ENCODE measurements around the gene TMEM150B. TPM values are rescaled to one million over a fixed set of nuclear protein-coding genes. Genes with fewer than 3 reads are reported as not detected.

TMEM150B gene
- total RNA-seq, 1 experiment from 2014 or later: not detected

DNA sequence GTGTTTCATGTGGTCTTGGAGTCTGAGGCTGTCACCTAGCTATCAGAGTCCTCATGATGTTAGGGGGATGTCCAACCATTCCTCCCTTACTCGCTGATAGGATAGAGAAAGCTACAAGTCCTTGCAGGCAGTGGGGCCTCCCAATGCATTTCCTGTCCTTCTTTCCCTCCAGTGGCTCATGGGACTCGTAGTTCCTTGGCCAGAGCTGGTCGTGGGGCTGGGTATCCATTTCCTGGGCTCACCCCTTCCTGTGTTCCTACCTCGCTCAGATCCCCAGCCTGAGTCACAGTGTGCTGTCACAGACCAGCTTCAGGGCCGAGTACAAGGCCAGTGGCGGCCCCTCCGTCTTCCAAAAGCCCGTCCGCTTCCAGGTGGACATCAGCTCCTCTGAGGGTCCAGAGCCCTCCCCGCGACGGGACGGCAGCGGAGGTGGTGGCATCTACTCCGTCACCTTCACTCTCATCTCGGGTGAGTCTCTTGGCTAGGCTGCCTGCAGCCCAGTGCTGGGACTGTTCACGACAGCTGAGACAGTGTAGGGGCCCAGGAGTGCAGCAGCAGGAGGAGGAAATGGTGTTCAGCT, 19.1 kb downstream of the TMEM150B start:
- Histone ChIP-seq H4K20me1 (ENCODE audit: insufficient read depth) (no peaks in the 10 kb centered on the region), H3K4me1 (replicated peaks; ENCODE audit: insufficient read depth) (0 out of 2 replicates have a peak, but pooled peaks cover 4% of the 10 kb centered on the region), H3K4me3 (no peak overlapping the region), H3K9me3 (ENCODE audit: insufficient read depth, low read depth) (no peaks in the 10 kb centered on the region), H3K9me2 (ENCODE audit: insufficient read depth) (no peaks in the 10 kb centered on the region), H3K27ac (no peak overlapping the region), H2AFZ (no peak overlapping the region), H3K79me2 (ENCODE audit: low read depth) (no peaks in the 10 kb centered on the region), H3K27me3 (ENCODE audit: insufficient read depth, low read depth) (no peaks in the 10 kb centered on the region), H3K36me3 (ENCODE audit: low read depth) (no peaks in the 10 kb centered on the region), H3F3A (ENCODE audit: insufficient read depth, low read depth) (peaks cover 10% of the 10 kb centered on the region; the same call in 1 of the 2 replicates), H3K4me2 (no peak overlapping the region)
- CTCF ChIA-PET: interaction anchor here (0.6 kb wide), 1 partner anchor 103 kb away, joined by 5 read pairs; no protein-coding TSS in a partner anchor
- DNase-seq: no peak
- POLR2A ChIA-PET (ENCODE audit: unreplicated experiment): interaction anchor here (1.1 kb wide), 1 partner anchor 33 kb away, joined by 5 read pairs; no protein-coding TSS in a partner anchor
- no TSS peak for BruUV-seq (replicated peaks)
- TF ChIP-seq, protein P1, sequence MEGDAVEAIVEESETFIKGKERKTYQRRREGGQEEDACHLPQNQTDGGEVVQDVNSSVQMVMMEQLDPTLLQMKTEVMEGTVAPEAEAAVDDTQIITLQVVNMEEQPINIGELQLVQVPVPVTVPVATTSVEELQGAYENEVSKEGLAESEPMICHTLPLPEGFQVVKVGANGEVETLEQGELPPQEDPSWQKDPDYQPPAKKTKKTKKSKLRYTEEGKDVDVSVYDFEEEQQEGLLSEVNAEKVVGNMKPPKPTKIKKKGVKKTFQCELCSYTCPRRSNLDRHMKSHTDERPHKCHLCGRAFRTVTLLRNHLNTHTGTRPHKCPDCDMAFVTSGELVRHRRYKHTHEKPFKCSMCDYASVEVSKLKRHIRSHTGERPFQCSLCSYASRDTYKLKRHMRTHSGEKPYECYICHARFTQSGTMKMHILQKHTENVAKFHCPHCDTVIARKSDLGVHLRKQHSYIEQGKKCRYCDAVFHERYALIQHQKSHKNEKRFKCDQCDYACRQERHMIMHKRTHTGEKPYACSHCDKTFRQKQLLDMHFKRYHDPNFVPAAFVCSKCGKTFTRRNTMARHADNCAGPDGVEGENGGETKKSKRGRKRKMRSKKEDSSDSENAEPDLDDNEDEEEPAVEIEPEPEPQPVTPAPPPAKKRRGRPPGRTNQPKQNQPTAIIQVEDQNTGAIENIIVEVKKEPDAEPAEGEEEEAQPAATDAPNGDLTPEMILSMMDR (conservative IDR thresholded peaks at IDR 0.05): no peak
- no peak for TF ChIP-seq EZH2 (IDR thresholded peaks at IDR 0.05; ENCODE audit: low read depth)
- intact Hi-C loops (cut with micrococcal nuclease; ENCODE audit: unreplicated experiment): no loop called here

DNA sequence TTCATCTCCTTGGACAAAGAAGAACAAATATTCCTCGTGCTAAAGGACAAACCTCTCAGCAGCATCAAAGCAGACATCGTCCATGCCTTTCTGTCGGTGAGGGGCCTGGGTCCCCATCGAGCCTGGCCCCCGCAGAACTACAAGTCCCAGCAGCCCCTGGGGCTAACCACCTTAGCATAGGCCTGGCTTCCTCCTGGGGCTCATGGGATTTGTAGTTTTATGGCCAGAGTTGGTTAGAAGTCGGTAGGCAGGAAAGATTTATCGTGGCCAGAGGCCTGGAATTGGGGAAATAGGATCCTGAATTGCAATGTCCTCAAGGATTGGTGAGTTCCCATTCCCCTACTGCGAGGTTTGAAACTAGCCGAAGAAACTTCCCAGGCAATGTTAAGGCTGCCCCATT, 19.6 kb downstream of the TMEM150B start:
- CTCF ChIA-PET: no interaction called here
- Histone ChIP-seq H3F3A (ENCODE audit: insufficient read depth, low read depth) (peaks cover 10% of the 10 kb centered on the region; the same call in 1 of the 2 replicates), H2AFZ (no peak overlapping the region), H3K79me2 (ENCODE audit: low read depth) (no peaks in the 10 kb centered on the region), H3K4me3 (no peak overlapping the region), H4K20me1 (ENCODE audit: insufficient read depth) (no peaks in the 10 kb centered on the region), H3K9me2 (ENCODE audit: insufficient read depth) (no peaks in the 10 kb centered on the region), H3K9me3 (ENCODE audit: insufficient read depth, low read depth) (no peaks in the 10 kb centered on the region), H3K4me2 (no peak overlapping the region), H3K36me3 (ENCODE audit: low read depth) (no peaks in the 10 kb centered on the region), H3K27me3 (ENCODE audit: insufficient read depth, low read depth) (no peaks in the 10 kb centered on the region), H3K4me1 (replicated peaks; ENCODE audit: insufficient read depth) (0 out of 2 replicates have a peak, but pooled peaks cover 4% of the 10 kb centered on the region), H3K27ac (no peak overlapping the region)
- BruUV-seq (replicated peaks): no TSS peak
- intact Hi-C loops (cut with micrococcal nuclease; ENCODE audit: unreplicated experiment): no loop called here
- peak in 1 of 2 experiments; percentile 35 for DNase-seq
- TF ChIP-seq, protein P1 (conservative IDR thresholded peaks at IDR 0.05): no peak
- no peak for TF ChIP-seq EZH2 (IDR thresholded peaks at IDR 0.05; ENCODE audit: low read depth)
- POLR2A ChIA-PET (ENCODE audit: unreplicated experiment): interaction anchor here (0.5 to 1.1 kb wide), 2 partner anchors 16 to 33 kb away, joined by 4 to 5 read pairs; no protein-coding TSS in a partner anchor

DNA sequence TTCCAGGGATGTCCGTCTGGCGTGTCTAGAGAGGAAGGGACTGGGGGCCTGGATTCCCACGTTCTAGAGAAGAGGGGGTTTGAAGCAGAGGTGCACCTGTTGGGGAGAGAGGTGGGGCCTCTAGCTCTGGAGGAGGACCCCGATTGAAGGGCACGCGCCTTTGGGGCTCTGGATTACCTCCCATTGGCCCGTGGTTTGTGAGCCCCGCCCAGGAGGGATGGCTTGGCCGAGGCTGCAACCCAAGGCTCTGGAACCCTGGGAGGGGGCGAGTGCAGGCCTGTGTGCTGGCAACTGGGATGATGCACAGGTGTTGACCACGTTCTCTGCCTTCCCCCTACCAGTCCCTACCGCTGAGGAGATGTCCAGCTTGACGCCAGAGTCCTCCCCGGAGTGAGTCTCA, 20.2 kb downstream of the TMEM150B start:
- Histone ChIP-seq H3K9me2 (ENCODE audit: insufficient read depth) (no peaks in the 10 kb centered on the region), H3K27me3 (ENCODE audit: insufficient read depth, low read depth) (no peaks in the 10 kb centered on the region), H4K20me1 (ENCODE audit: insufficient read depth) (no peaks in the 10 kb centered on the region), H2AFZ (no peak overlapping the region), H3K9me3 (ENCODE audit: insufficient read depth, low read depth) (no peaks in the 10 kb centered on the region), H3K4me3 (no peak overlapping the region), H3K4me1 (replicated peaks; ENCODE audit: insufficient read depth) (0 out of 2 replicates have a peak, but pooled peaks cover 4% of the 10 kb centered on the region), H3K79me2 (ENCODE audit: low read depth) (no peaks in the 10 kb centered on the region), H3K27ac (no peak overlapping the region), H3K36me3 (ENCODE audit: low read depth) (no peaks in the 10 kb centered on the region), H3K4me2 (no peak overlapping the region), H3F3A (ENCODE audit: insufficient read depth, low read depth) (peaks cover 10% of the 10 kb centered on the region; the same call in 1 of the 2 replicates)
- intact Hi-C loops (cut with micrococcal nuclease; ENCODE audit: unreplicated experiment): no loop called here
- CTCF ChIA-PET: interaction anchor here (0.6 kb wide), 2 partner anchors 34 to 112 kb away, joined by 3 read pairs; no protein-coding TSS in a partner anchor
- no peak for TF ChIP-seq EZH2 (IDR thresholded peaks at IDR 0.05; ENCODE audit: low read depth)
- no peak for DNase-seq
- POLR2A ChIA-PET (ENCODE audit: unreplicated experiment): interaction anchor here (0.5 kb wide), 1 partner anchor 17 kb away, joined by 4 read pairs; no protein-coding TSS in a partner anchor
- BruUV-seq (replicated peaks): no TSS peak

Measured in PC-9 (cell line).